ENCODE results near the gene COX7A1. TPM values are rescaled to one million over a fixed set of nuclear protein-coding genes. Genes with fewer than 3 reads are reported as not detected.

COX7A1 gene
- total and polyA plus RNA-seq, 7 donors = 571 to 1,741 (median 1,453) TPM

- no peak for DNase-seq
Measured at GRCh38 chr19:36169084-36169760, 17.0 kb upstream of the COX7A1 start.

GRCh38 chr19:36163813-36164212 is 11.6 kb upstream of the COX7A1 start:
- Histone ChIP-seq H3K27me3 (ENCODE audit: insufficient read depth in 3 of 3, low read length in 2 of 3) (no peaks in the 10 kb centered on the region), H3K27ac (no peak overlapping the region), H3K4me1 (no peaks in the 10 kb centered on the region), H3K9me3 (no peaks in the 10 kb centered on the region), H3K4me3 (no peak overlapping the region), H3K36me3 (ENCODE audit: insufficient read depth in 1 of 2, low read depth in 1 of 2) (peaks cover 0 to 13% of the 10 kb centered on the region in 2 donors)
- intact Hi-C loops (cut with DNase I) = no loop called here
- DNase-seq = no peak
- no peak for TF ChIP-seq CTCF (IDR thresholded peaks at IDR 0.05)
- WGBS, 3 donors = 94 to 97% (median 96%) methylated on average over 12 of the region's 12 CpGs
- no peak for ATAC-seq

More at GRCh38 chr19:36169084-36169760, 17.0 kb upstream of the COX7A1 start:
- peaks cover 4% of the 10 kb centered on the region for H3K4me1 ChIP-seq
- no peaks in the 10 kb centered on the region for H3K27me3 ChIP-seq (ENCODE audit: insufficient read depth in 3 of 3, low read length in 2 of 3)
- TF ChIP-seq CTCF (IDR thresholded peaks at IDR 0.05) = no peak
- H3K27ac ChIP-seq = peak overlapping the region; percentile 39
- H3K4me3 ChIP-seq = no peak overlapping the region
- 22 to 28% (median 25%) methylated on average over 9 of the region's 9 CpGs for WGBS, 3 donors
- peaks cover 0 to 5% of the 10 kb centered on the region in 2 donors for H3K36me3 ChIP-seq (ENCODE audit: insufficient read depth in 1 of 2, low read depth in 1 of 2)
- ATAC-seq = peak in 1 of 4 donors; percentile 6
- intact Hi-C loops (cut with DNase I) = no loop called here
- H3K9me3 ChIP-seq = no peaks in the 10 kb centered on the region

GRCh38 chr19:36160821-36161596 is 8.8 kb upstream of the COX7A1 start:
- H3K27ac ChIP-seq = no peak overlapping the region
- no peak for ATAC-seq
- 83 to 87% (median 86%) methylated on average over 7 of the region's 7 CpGs for WGBS, 3 donors

GRCh38 chr19:36153126-36153525 is 879 bp upstream of the COX7A1 start:
- WGBS, 3 donors = 70 to 79% (median 71%) methylated on average over 10 of the region's 10 CpGs
- H3K27me3 ChIP-seq (ENCODE audit: insufficient read depth in 3 of 3, low read length in 2 of 3) = no peaks in the 10 kb centered on the region
- DNase-seq = peak in 1 of 2 donors; percentile 49
- H3K4me3 ChIP-seq = peak overlapping the region; percentile 89
- no peak for ATAC-seq
- no peaks in the 10 kb centered on the region for H3K9me3 ChIP-seq
- H3K27ac ChIP-seq = peak overlapping the region; percentile 99
- peaks cover 3 to 27% of the 10 kb centered on the region in 2 donors for H3K36me3 ChIP-seq (ENCODE audit: insufficient read depth in 1 of 2, low read depth in 1 of 2)
- intact Hi-C loops (cut with DNase I) = no loop called here
- no peak for TF ChIP-seq CTCF (IDR thresholded peaks at IDR 0.05)
- H3K4me1 ChIP-seq = peaks cover 24% of the 10 kb centered on the region

More at GRCh38 chr19:36160821-36161596, 8.8 kb upstream of the COX7A1 start:
- intact Hi-C loops (cut with DNase I) = no loop called here
- DNase-seq = no peak
- H3K4me3 ChIP-seq = no peak overlapping the region
- H3K9me3 ChIP-seq = no peaks in the 10 kb centered on the region
- H3K4me1 ChIP-seq = no peaks in the 10 kb centered on the region
- no peaks in the 10 kb centered on the region for H3K27me3 ChIP-seq (ENCODE audit: insufficient read depth in 3 of 3, low read length in 2 of 3)
- no peak for TF ChIP-seq CTCF (IDR thresholded peaks at IDR 0.05)
- peaks cover 0 to 13% of the 10 kb centered on the region in 2 donors for H3K36me3 ChIP-seq (ENCODE audit: insufficient read depth in 1 of 2, low read depth in 1 of 2)
